ENCODE data around the gene PXDC1.
A peak's percentile ranks its signal among the peaks of the same experiment; 100 is the strongest.

PXDC1 gene

DNA sequence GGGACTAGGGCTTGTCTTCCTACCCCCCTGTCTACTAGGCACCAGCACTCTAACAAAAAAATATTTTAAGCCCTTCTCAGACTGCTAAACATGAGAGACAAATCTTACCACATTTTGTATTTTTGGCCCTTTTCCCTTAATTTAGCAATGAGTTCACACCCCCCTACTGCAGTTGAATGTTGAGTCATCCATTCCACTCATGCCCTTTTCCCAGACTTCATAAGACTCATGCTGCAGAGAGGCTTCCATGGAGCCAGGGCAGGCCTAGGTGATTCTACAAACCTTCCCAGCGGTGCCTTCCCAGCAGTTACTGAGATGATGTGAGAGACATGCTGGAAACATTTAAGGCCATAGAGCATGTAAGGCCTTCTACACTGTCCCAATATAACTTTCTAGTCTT lies 53.9 kb downstream of the PXDC1 start:
- H3K4me1 ChIP-seq (ENCODE audit: control insufficient read depth, low read depth, low read length), result peaks cover 5% of the 10 kb centered on the region
- no peaks in the 10 kb centered on the region for H3K36me3 ChIP-seq (ENCODE audit: control insufficient read depth, insufficient read depth, low read length)
- H3K23ac ChIP-seq (ENCODE audit: low read length), result no peak overlapping the region
- DNase-seq, result no peak
- no peak overlapping the region for H3K4ac ChIP-seq (ENCODE audit: low read depth, low read length)
- H3K27me3 ChIP-seq (ENCODE audit: insufficient read depth, low read length, poor library complexity), result no peaks in the 10 kb centered on the region
- H2BK15ac ChIP-seq (replicated peaks; ENCODE audit: low read depth), result no peak overlapping the region
- H3K79me2 ChIP-seq (ENCODE audit: control insufficient read depth, insufficient read depth, low read length), result no peaks in the 10 kb centered on the region
- no CpG with 5 or more reads among the region's 1 CpG for WGBS (ENCODE audit: extremely low coverage, insufficient coverage, low lambda C conversion rate)
- no peak overlapping the region for H2BK5ac ChIP-seq (ENCODE audit: low read length)
- no peak overlapping the region for H3K4me3 ChIP-seq (ENCODE audit: low read length)
- H3K4me2 ChIP-seq (ENCODE audit: low read length), result no peak overlapping the region
- no peak overlapping the region for H2BK120ac ChIP-seq (ENCODE audit: low read depth, low read length)
- H3K18ac ChIP-seq (ENCODE audit: low read length), result no peak overlapping the region
- no peak overlapping the region for H3K56ac ChIP-seq (ENCODE audit: low read length)
- H3K27ac ChIP-seq (ENCODE audit: low read depth, low read length), result no peak overlapping the region
- no peak overlapping the region for H3K9ac ChIP-seq (ENCODE audit: low read length)
- H2AK5ac ChIP-seq (ENCODE audit: low read length), result no peak overlapping the region
- H4K5ac ChIP-seq (ENCODE audit: low read length), result no peak overlapping the region
- no peaks in the 10 kb centered on the region for H3K79me1 ChIP-seq (ENCODE audit: low read length)
- no peak overlapping the region for H4K8ac ChIP-seq (ENCODE audit: low read depth, low read length)

DNA sequence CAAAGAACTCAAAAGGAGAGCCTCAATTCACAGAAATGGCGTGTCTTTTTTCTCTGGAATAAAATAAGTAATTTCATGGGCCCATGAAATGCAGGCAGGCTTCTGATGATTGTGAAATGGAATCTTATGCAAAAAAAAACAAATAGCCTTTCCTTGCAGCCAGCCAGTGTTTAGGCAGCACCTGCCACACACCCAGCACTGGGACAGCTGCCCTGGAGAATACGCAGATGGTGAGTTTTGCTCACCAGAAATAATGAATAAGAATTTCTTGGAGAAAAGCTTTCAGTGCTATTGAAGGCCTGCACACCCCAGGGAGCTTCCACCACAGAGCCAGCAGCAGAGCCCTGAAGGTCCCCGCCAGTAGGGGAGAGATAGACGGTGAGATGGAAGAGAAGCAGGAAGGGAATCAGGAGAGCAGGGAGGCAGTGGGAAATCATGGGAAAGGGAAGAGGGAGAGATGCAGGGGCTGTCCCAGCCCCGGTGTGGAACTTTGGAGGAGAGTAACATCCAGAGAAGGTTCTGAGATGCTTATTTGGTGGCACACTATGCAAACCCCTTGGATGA lies 54.9 kb downstream of the PXDC1 start:
- no CpG with 5 or more reads among the region's 5 CpGs for WGBS (ENCODE audit: extremely low coverage, insufficient coverage, low lambda C conversion rate)

DNA sequence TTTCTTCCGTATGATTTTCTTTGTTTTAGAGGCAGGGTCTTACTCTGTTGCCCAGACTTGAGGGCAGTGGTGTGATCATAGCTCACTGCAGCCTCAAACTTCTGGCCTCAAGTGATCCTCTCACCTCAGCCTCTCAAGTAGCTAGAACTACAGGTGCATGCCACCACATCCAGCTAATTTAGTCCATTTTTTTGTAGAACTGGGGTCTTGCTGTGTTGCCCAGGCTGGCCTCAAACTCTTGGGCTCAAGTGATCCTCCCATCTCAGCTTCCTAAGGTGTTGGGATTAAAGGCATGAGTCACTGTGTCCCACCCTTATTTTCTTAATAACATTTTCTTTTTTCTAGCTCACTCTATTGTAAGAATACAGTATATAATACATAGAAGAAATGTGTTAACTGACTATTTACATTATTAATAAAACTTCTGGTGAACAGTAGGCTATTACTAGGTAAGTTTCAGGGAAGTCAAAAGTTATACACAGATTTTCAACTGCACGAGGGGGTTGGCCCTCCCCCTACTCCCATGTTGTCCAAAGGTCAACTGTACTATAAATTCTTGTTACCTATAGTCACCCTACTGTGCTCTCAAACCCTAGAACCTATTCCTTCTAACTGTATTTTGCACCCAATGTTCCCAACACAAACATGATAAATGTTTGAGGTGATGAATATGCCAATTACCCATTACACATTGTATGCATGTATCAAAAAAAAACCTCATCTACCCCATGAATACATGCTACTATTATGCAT lies 56.3 kb downstream of the PXDC1 start:
- no peaks in the 10 kb centered on the region for H3K4me1 ChIP-seq (ENCODE audit: control insufficient read depth, low read depth, low read length)
- no peak overlapping the region for H3K4me2 ChIP-seq (ENCODE audit: low read length)
- WGBS (ENCODE audit: extremely low coverage, insufficient coverage, low lambda C conversion rate), result no CpG with 5 or more reads among the region's 2 CpGs
- no peak overlapping the region for H4K8ac ChIP-seq (ENCODE audit: low read depth, low read length)
- H3K23ac ChIP-seq (ENCODE audit: low read length), result no peak overlapping the region
- no peak overlapping the region for H3K4me3 ChIP-seq (ENCODE audit: low read length)
- H3K9ac ChIP-seq (ENCODE audit: low read length), result no peak overlapping the region
- H3K18ac ChIP-seq (ENCODE audit: low read length), result no peak overlapping the region
- no peak overlapping the region for H2AK5ac ChIP-seq (ENCODE audit: low read length)
- H2BK120ac ChIP-seq (ENCODE audit: low read depth, low read length), result no peak overlapping the region
- no peak overlapping the region for H3K27ac ChIP-seq (ENCODE audit: low read depth, low read length)
- H3K79me2 ChIP-seq (ENCODE audit: control insufficient read depth, insufficient read depth, low read length), result no peaks in the 10 kb centered on the region
- H3K27me3 ChIP-seq (ENCODE audit: insufficient read depth, low read length, poor library complexity), result no peaks in the 10 kb centered on the region
- no peak overlapping the region for H2BK5ac ChIP-seq (ENCODE audit: low read length)
- no peak for DNase-seq
- no peak overlapping the region for H3K4ac ChIP-seq (ENCODE audit: low read depth, low read length)
- H4K5ac ChIP-seq (ENCODE audit: low read length), result no peak overlapping the region
- no peaks in the 10 kb centered on the region for H3K79me1 ChIP-seq (ENCODE audit: low read length)
- no peaks in the 10 kb centered on the region for H3K36me3 ChIP-seq (ENCODE audit: control insufficient read depth, insufficient read depth, low read length)
- H2BK15ac ChIP-seq (replicated peaks; ENCODE audit: low read depth), result no peak overlapping the region
- H3K56ac ChIP-seq (ENCODE audit: low read length), result no peak overlapping the region

More for the DNA sequence above, 54.9 kb downstream of the PXDC1 start:
- Histone ChIP-seq H4K5ac (ENCODE audit: low read length) (no peak overlapping the region), H2BK120ac (ENCODE audit: low read depth, low read length) (no peak overlapping the region), H2BK5ac (ENCODE audit: low read length) (no peak overlapping the region), H3K79me1 (ENCODE audit: low read length) (no peaks in the 10 kb centered on the region), H3K79me2 (ENCODE audit: control insufficient read depth, insufficient read depth, low read length) (no peaks in the 10 kb centered on the region), H3K4ac (ENCODE audit: low read depth, low read length) (no peak overlapping the region), H3K9ac (ENCODE audit: low read length) (no peak overlapping the region), H4K8ac (ENCODE audit: low read depth, low read length) (no peak overlapping the region), H3K27ac (ENCODE audit: low read depth, low read length) (no peak overlapping the region), H2AK5ac (ENCODE audit: low read length) (no peak overlapping the region), H3K4me1 (ENCODE audit: control insufficient read depth, low read depth, low read length) (peaks cover 3% of the 10 kb centered on the region), H3K4me2 (ENCODE audit: low read length) (no peak overlapping the region), H2BK15ac (replicated peaks; ENCODE audit: low read depth) (no peak overlapping the region), H3K23ac (ENCODE audit: low read length) (no peak overlapping the region), H3K18ac (ENCODE audit: low read length) (no peak overlapping the region), H3K27me3 (ENCODE audit: insufficient read depth, low read length, poor library complexity) (no peaks in the 10 kb centered on the region), H3K36me3 (ENCODE audit: control insufficient read depth, insufficient read depth, low read length) (no peaks in the 10 kb centered on the region), H3K4me3 (ENCODE audit: low read length) (no peak overlapping the region), H3K56ac (ENCODE audit: low read length) (no peak overlapping the region)
- DNase-seq, result no peak

DNA sequence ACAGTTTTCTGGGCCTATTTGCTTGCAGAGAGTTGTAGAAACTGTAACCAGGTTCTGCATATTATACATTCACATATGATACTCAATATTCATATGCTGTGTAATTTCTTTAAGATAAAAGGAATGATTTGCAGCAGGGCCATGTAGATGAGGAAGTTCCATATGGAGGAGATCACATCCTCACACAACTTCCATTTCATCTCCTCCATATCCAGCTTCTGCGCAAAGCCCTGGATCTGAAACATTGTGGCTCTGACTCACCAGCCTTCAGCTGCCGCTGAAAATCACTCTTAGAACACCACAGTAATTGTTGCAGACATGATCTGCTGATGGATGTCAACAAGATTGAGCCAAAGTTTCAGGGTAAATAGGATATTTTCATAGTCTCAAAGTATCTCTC lies 57.7 kb downstream of the PXDC1 start:
- no peaks in the 10 kb centered on the region for H3K79me1 ChIP-seq (ENCODE audit: low read length)
- H2BK15ac ChIP-seq (replicated peaks; ENCODE audit: low read depth), result no peak overlapping the region
- no peaks in the 10 kb centered on the region for H3K4me1 ChIP-seq (ENCODE audit: control insufficient read depth, low read depth, low read length)
- H3K9ac ChIP-seq (ENCODE audit: low read length), result no peak overlapping the region
- H2BK120ac ChIP-seq (ENCODE audit: low read depth, low read length), result no peak overlapping the region
- no peak overlapping the region for H2BK5ac ChIP-seq (ENCODE audit: low read length)
- no peak overlapping the region for H4K5ac ChIP-seq (ENCODE audit: low read length)
- no peak overlapping the region for H3K18ac ChIP-seq (ENCODE audit: low read length)
- WGBS (ENCODE audit: extremely low coverage, insufficient coverage, low lambda C conversion rate), result no CpG with 5 or more reads among the region's 2 CpGs
- no peak overlapping the region for H3K4me2 ChIP-seq (ENCODE audit: low read length)
- DNase-seq, result no peak
- no peak overlapping the region for H3K56ac ChIP-seq (ENCODE audit: low read length)
- H3K79me2 ChIP-seq (ENCODE audit: control insufficient read depth, insufficient read depth, low read length), result no peaks in the 10 kb centered on the region
- no peak overlapping the region for H3K4ac ChIP-seq (ENCODE audit: low read depth, low read length)
- H3K23ac ChIP-seq (ENCODE audit: low read length), result no peak overlapping the region
- no peaks in the 10 kb centered on the region for H3K27me3 ChIP-seq (ENCODE audit: insufficient read depth, low read length, poor library complexity)
- no peak overlapping the region for H3K4me3 ChIP-seq (ENCODE audit: low read length)
- H3K36me3 ChIP-seq (ENCODE audit: control insufficient read depth, insufficient read depth, low read length), result no peaks in the 10 kb centered on the region
- H3K27ac ChIP-seq (ENCODE audit: low read depth, low read length), result no peak overlapping the region
- no peak overlapping the region for H2AK5ac ChIP-seq (ENCODE audit: low read length)
- no peak overlapping the region for H4K8ac ChIP-seq (ENCODE audit: low read depth, low read length)

DNA sequence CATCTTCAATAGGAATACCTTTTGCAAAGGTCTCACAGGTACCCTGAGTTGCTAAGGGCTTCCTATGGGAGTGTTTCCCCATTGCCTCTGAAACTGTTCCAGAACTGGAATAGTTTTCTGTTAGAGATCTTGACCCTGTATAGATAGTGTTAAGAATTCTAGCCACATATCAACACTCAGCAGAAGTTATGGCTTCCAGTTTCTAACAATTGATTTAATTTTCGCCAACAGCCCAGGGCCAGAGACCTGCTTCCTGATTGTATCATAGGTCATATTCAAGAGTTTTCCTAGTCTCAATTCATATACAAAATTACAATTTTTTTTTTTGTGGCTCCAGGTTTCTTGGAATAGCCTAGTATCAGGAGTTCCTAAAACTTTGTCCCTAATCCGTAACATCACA lies 61.0 kb downstream of the PXDC1 start:
- Histone ChIP-seq H2BK15ac (replicated peaks; ENCODE audit: low read depth) (no peak overlapping the region), H3K4me3 (ENCODE audit: low read length) (no peak overlapping the region), H3K27ac (ENCODE audit: low read depth, low read length) (no peak overlapping the region), H3K4me2 (ENCODE audit: low read length) (no peak overlapping the region), H2BK120ac (ENCODE audit: low read depth, low read length) (no peak overlapping the region), H3K4me1 (ENCODE audit: control insufficient read depth, low read depth, low read length) (no peaks in the 10 kb centered on the region), H3K23ac (ENCODE audit: low read length) (no peak overlapping the region), H2BK5ac (ENCODE audit: low read length) (no peak overlapping the region), H3K36me3 (ENCODE audit: control insufficient read depth, insufficient read depth, low read length) (no peaks in the 10 kb centered on the region), H4K5ac (ENCODE audit: low read length) (no peak overlapping the region), H4K8ac (ENCODE audit: low read depth, low read length) (no peak overlapping the region), H3K9ac (ENCODE audit: low read length) (no peak overlapping the region), H3K79me2 (ENCODE audit: control insufficient read depth, insufficient read depth, low read length) (no peaks in the 10 kb centered on the region), H3K56ac (ENCODE audit: low read length) (no peak overlapping the region), H3K4ac (ENCODE audit: low read depth, low read length) (no peak overlapping the region), H3K79me1 (ENCODE audit: low read length) (no peaks in the 10 kb centered on the region), H3K18ac (ENCODE audit: low read length) (no peak overlapping the region), H3K27me3 (ENCODE audit: insufficient read depth, low read length, poor library complexity) (no peaks in the 10 kb centered on the region), H2AK5ac (ENCODE audit: low read length) (no peak overlapping the region)
- WGBS (ENCODE audit: extremely low coverage, insufficient coverage, low lambda C conversion rate), result no CpG with 5 or more reads among the region's 2 CpGs
- no peak for DNase-seq

DNA sequence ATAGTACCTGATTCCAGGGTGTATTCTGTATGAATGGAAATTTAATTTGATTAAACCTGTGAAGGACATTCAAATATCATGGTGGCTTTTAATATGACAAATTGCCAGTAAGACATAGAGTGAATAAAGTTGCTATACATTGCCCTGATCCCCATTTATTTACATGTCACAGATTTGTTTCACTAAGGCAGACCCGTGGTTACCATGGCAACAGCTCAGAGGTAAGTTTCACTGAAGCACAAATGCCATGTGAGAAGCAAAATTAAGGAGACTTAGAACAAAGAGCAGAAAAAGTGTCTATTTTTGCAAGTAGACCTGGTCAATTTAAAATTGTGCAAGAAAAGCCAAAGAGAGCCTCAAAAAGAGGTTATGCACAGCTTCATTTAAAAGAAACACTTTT lies 63.7 kb downstream of the PXDC1 start:
- H3K56ac ChIP-seq (ENCODE audit: low read length), result no peak overlapping the region
- no peaks in the 10 kb centered on the region for H3K4me1 ChIP-seq (ENCODE audit: control insufficient read depth, low read depth, low read length)
- H3K79me2 ChIP-seq (ENCODE audit: control insufficient read depth, insufficient read depth, low read length), result no peaks in the 10 kb centered on the region
- peak; percentile 26 for DNase-seq
- H3K23ac ChIP-seq (ENCODE audit: low read length), result no peak overlapping the region
- no peak overlapping the region for H2BK15ac ChIP-seq (replicated peaks; ENCODE audit: low read depth)
- no peak overlapping the region for H4K8ac ChIP-seq (ENCODE audit: low read depth, low read length)
- no peak overlapping the region for H4K5ac ChIP-seq (ENCODE audit: low read length)
- no peak overlapping the region for H3K4ac ChIP-seq (ENCODE audit: low read depth, low read length)
- no peaks in the 10 kb centered on the region for H3K27me3 ChIP-seq (ENCODE audit: insufficient read depth, low read length, poor library complexity)
- no peak overlapping the region for H3K27ac ChIP-seq (ENCODE audit: low read depth, low read length)
- no CpG with 5 or more reads among the region's 1 CpG for WGBS (ENCODE audit: extremely low coverage, insufficient coverage, low lambda C conversion rate)
- H3K9ac ChIP-seq (ENCODE audit: low read length), result no peak overlapping the region
- H3K4me3 ChIP-seq (ENCODE audit: low read length), result no peak overlapping the region
- H3K18ac ChIP-seq (ENCODE audit: low read length), result no peak overlapping the region
- no peaks in the 10 kb centered on the region for H3K79me1 ChIP-seq (ENCODE audit: low read length)
- no peak overlapping the region for H2BK5ac ChIP-seq (ENCODE audit: low read length)
- no peaks in the 10 kb centered on the region for H3K36me3 ChIP-seq (ENCODE audit: control insufficient read depth, insufficient read depth, low read length)
- no peak overlapping the region for H3K4me2 ChIP-seq (ENCODE audit: low read length)
- no peak overlapping the region for H2BK120ac ChIP-seq (ENCODE audit: low read depth, low read length)
- H2AK5ac ChIP-seq (ENCODE audit: low read length), result no peak overlapping the region

All from mesendoderm (in vitro differentiated cells).